MM.1S (cell line): Measurements from ENCODE around the gene SPDYE3.
"Not testable (repeated sequence)": the region's sequence is repeated elsewhere in the genome, so short reads cannot be mapped to it uniquely, and the experiment has no call there.

Experiments
- DNase-seq: peaks from one replicate; pipeline ENCODE4 v3.0.0-alpha.2; 2015
- H2AFZ ChIP-seq: fragments of 300-600 bp; sonication (generic); 2 replicates; pipeline ENCODE4 v1.6.0; 2016; ENCODE audit warnings: antibody characterized with exemption, low read length
- H3F3A ChIP-seq: fragments of 300-600 bp; sonication (generic); 2 replicates; pipeline ENCODE4 v1.6.1; 2016; ENCODE audit warnings: mild to moderate bottlenecking, antibody characterized with exemption, low read length, moderate library complexity, mixed read lengths; ENCODE audit not compliant: insufficient read depth
- H3K27ac ChIP-seq: fragments of 300-600 bp; sonication (generic); 2 replicates; pipeline ENCODE4 v1.5.1; 2016; ENCODE audit warnings: mild to moderate bottlenecking, low read length
- H3K27me3 ChIP-seq: fragments of 300-600 bp; sonication (generic); replicated peaks from 2 replicates; pipeline ENCODE4 v1.6.0; 2016; ENCODE audit warnings: low read length; ENCODE audit not compliant: insufficient read depth
- H3K36me3 ChIP-seq: fragments of 300-600 bp; sonication (generic); replicated peaks from 2 replicates; pipeline ENCODE4 v1.6.1; 2016; ENCODE audit warnings: mild to moderate bottlenecking, low read length, mixed read lengths; ENCODE audit not compliant: insufficient read depth
- H3K4me1 ChIP-seq: fragments of 300-600 bp; sonication (generic); 2 replicates; pipeline ENCODE4 v1.6.1; 2016; ENCODE audit warnings: low read length, mixed read lengths
- H3K4me2 ChIP-seq: fragments of 300-600 bp; sonication (generic); 2 replicates; pipeline ENCODE4 v1.6.0; 2016; ENCODE audit warnings: low read depth, low read length
- H3K4me3 ChIP-seq: fragments of 300-600 bp; sonication (generic); 2 replicates; pipeline ENCODE4 v1.5.1; 2016; ENCODE audit warnings: low read length, mixed read lengths
- H3K79me2 ChIP-seq: fragments of 300-600 bp; sonication (generic); 2 replicates; pipeline ENCODE4 v1.6.1; 2016; ENCODE audit warnings: mixed run types, low read length, mixed read lengths
- H3K9ac ChIP-seq: fragments of 300-600 bp; sonication (generic); 2 replicates; pipeline ENCODE4 v1.6.1; 2016; ENCODE audit warnings: low read length, mixed read lengths
- H3K9me2 ChIP-seq: fragments of 300-600 bp; sonication (generic); replicated peaks from 2 replicates; pipeline ENCODE4 v1.6.1; 2016; ENCODE audit warnings: mild to moderate bottlenecking, low read length, mixed read lengths; ENCODE audit not compliant: insufficient read depth
- H3K9me3 ChIP-seq: fragments of 300-600 bp; sonication (generic); replicated peaks from 2 replicates; pipeline ENCODE4 v1.6.1; 2016; ENCODE audit warnings: mild to moderate bottlenecking, low read length, mixed read lengths; ENCODE audit not compliant: insufficient read depth
- H4K20me1 ChIP-seq: fragments of 300-600 bp; sonication (generic); 2 replicates; pipeline ENCODE4 v1.6.1; 2016; ENCODE audit warnings: mild to moderate bottlenecking, low read length, moderate library complexity, mixed read lengths; ENCODE audit not compliant: insufficient read depth
- CTCF ChIP-seq: fragments of 300-600 bp; sonication (generic); IDR thresholded peaks from 2 replicates; pipeline ENCODE4 v1.5.1; 2016; ENCODE audit warnings: antibody characterized with exemption, low read length, mixed read lengths
- EZH2 ChIP-seq: fragments of 300-600 bp; sonication (generic); optimal IDR thresholded peaks from 2 replicates; pipeline ENCODE3; 2017; ENCODE audit warnings: low read depth, mild to moderate bottlenecking, antibody characterized with exemption, low read length, mixed read lengths
- EZH2phosphoT487 ChIP-seq: fragments of 300-600 bp; sonication (generic); IDR thresholded peaks from 2 replicates; pipeline ENCODE4 v1.6.1; 2018; ENCODE audit warnings: antibody characterized with exemption, low read length

SPDYE3 gene

GRCh38 chr7:100270941-100271593 is 36.4 kb upstream of the SPDYE3 start:
- H3K27me3 ChIP-seq, DNase-seq, H3F3A ChIP-seq, H3K4me1 ChIP-seq, H3K9me3 ChIP-seq, H3K36me3 ChIP-seq, H3K9ac ChIP-seq, H4K20me1 ChIP-seq, H2AFZ ChIP-seq, H3K9me2 ChIP-seq, H3K27ac ChIP-seq: not testable (repeated sequence)
- H3K79me2 ChIP-seq: peaks cover 44% of the 10 kb centered on the region
- H3K4me3 ChIP-seq: peak overlapping the region; percentile 45; the same call in 1 of the 2 replicates
- H3K4me2 ChIP-seq: peak overlapping the region; percentile 59; the same call in 1 of the 2 replicates

GRCh38 chr7:100271716-100272537 is 35.6 kb upstream of the SPDYE3 start:
- peak overlapping the region; percentile 71 for H2AFZ ChIP-seq
- TF ChIP-seq CTCF: peak; percentile 39
- TF ChIP-seq EZH2: no peak
- TF ChIP-seq EZH2phosphoT487: no peak
- no peaks in the 10 kb centered on the region for H3K9me3 ChIP-seq
- peak; percentile 98 for DNase-seq
- H4K20me1 ChIP-seq: no peaks in the 10 kb centered on the region
- peak overlapping the region; percentile 76; the same call in 1 of the 2 replicates for H3K4me2 ChIP-seq
- no peaks in the 10 kb centered on the region for H3K27me3 ChIP-seq
- H3K36me3 ChIP-seq: no peaks in the 10 kb centered on the region
- H3K4me1 ChIP-seq: no peaks in the 10 kb centered on the region; the same call in 1 of the 2 replicates
- no peaks in the 10 kb centered on the region for H3K9me2 ChIP-seq
- H3K27ac ChIP-seq: no peak overlapping the region
- H3K79me2 ChIP-seq: peaks cover 35% of the 10 kb centered on the region
- peak overlapping the region; percentile 53 for H3K4me3 ChIP-seq
- H3K9ac ChIP-seq: peak overlapping the region; percentile 50; the same call in 1 of the 2 replicates
- no peaks in the 10 kb centered on the region for H3F3A ChIP-seq

GRCh38 chr7:100272538-100272902 is 35.0 kb upstream of the SPDYE3 start:
- not testable (repeated sequence) for H3K4me1 ChIP-seq, H3K36me3 ChIP-seq, H3K9me2 ChIP-seq, H3K27me3 ChIP-seq, DNase-seq, H3K9me3 ChIP-seq, H3F3A ChIP-seq, H3K27ac ChIP-seq, H4K20me1 ChIP-seq
- peak overlapping the region; percentile 50; the same call in 1 of the 2 replicates for H3K9ac ChIP-seq
- H2AFZ ChIP-seq: peak overlapping the region; percentile 71
- H3K4me2 ChIP-seq: peak overlapping the region; percentile 76; the same call in 1 of the 2 replicates
- peaks cover 33% of the 10 kb centered on the region for H3K79me2 ChIP-seq
- peak overlapping the region; percentile 53 for H3K4me3 ChIP-seq

- Histone ChIP-seq H2AFZ (no peak overlapping the region), H3K27ac (no peak overlapping the region), H4K20me1 (no peaks in the 10 kb centered on the region), H3K9me2 (no peaks in the 10 kb centered on the region), H3K79me2 (peaks cover 9% of the 10 kb centered on the region; the same call in 1 of the 2 replicates), H3K4me3 (no peak overlapping the region), H3F3A (no peaks in the 10 kb centered on the region), H3K9me3 (no peaks in the 10 kb centered on the region), H3K27me3 (no peaks in the 10 kb centered on the region), H3K9ac (no peak overlapping the region), H3K4me2 (no peak overlapping the region), H3K36me3 (no peaks in the 10 kb centered on the region), H3K4me1 (no peaks in the 10 kb centered on the region; the same call in 1 of the 2 replicates)
- DNase-seq: no peak
- TF ChIP-seq CTCF: no peak
- TF ChIP-seq EZH2: no peak
- TF ChIP-seq EZH2phosphoT487: no peak
Measured at GRCh38 chr7:100275120-100275519, 32.4 kb upstream of the SPDYE3 start.

GRCh38 chr7:100276126-100276525 is 31.4 kb upstream of the SPDYE3 start:
- not testable (repeated sequence) for H3K4me1 ChIP-seq, H2AFZ ChIP-seq, H3K4me2 ChIP-seq, H3K9me2 ChIP-seq, H3F3A ChIP-seq, H3K27me3 ChIP-seq, H3K4me3 ChIP-seq, H3K9ac ChIP-seq, DNase-seq, H3K79me2 ChIP-seq, H3K27ac ChIP-seq, H3K9me3 ChIP-seq, H3K36me3 ChIP-seq, H4K20me1 ChIP-seq

- not testable (repeated sequence) for H4K20me1 ChIP-seq, DNase-seq, H3K9me3 ChIP-seq, H3K4me3 ChIP-seq, H3K36me3 ChIP-seq, H3K27ac ChIP-seq, H3K4me1 ChIP-seq, H3K9me2 ChIP-seq, H3K4me2 ChIP-seq, H3K79me2 ChIP-seq, H3K9ac ChIP-seq, H2AFZ ChIP-seq, H3F3A ChIP-seq, H3K27me3 ChIP-seq
Measured at GRCh38 chr7:100282069-100282608, 25.4 kb upstream of the SPDYE3 start.
